Heart left ventricle (tissue), 16 donors: ENCODE results near the gene KIRREL3. TPM values are rescaled to one million over a fixed set of nuclear protein-coding genes. Genes with fewer than 3 reads are reported as not detected.

Experiments used
- ATAC-seq, 4 donors: fragments of 200-7000 bp; cut with Tn5 transposase; one replicate each; pipeline ENCODE4 v1.9.1; 2020 to 2022; ENCODE audit warnings: moderate library complexity in 4 of 4, mild to moderate bottlenecking in 3 of 4, moderate number of reproducible peaks in 1 of 4
- DNase-seq, 5 donors: peaks; one replicate each; pipeline ENCODE4 v3.0.0-alpha.2; 2020
- H3K27ac ChIP-seq, 12 donors: fragments of 200-600 bp; sonication (generic) in 4 of 12; one replicate each; pipeline versions ENCODE4 v1.5.0 to v1.8.0; 2016 to 2022; ENCODE audit warnings: mild to moderate bottlenecking in 2 of 12
- H3K27me3 ChIP-seq, 9 donors: fragments of 200-600 bp; sonication (generic) in 2 of 9; one replicate each; pipeline versions ENCODE4 v1.5.1 to v1.8.0; 2016 to 2022; ENCODE audit warnings: mild to moderate bottlenecking in 3 of 9
- H3K36me3 ChIP-seq, 9 donors: fragments of 200-600 bp; sonication (generic) in 2 of 9; one replicate each; pipeline versions ENCODE4 v1.5.0 to v1.8.0; 2018 to 2022; ENCODE audit warnings: mild to moderate bottlenecking in 2 of 9
- H3K4me1 ChIP-seq, 12 donors: fragments of 200-600 bp; sonication (generic) in 4 of 12; one replicate each; pipeline versions ENCODE4 v1.5.0 to v1.8.0; 2016 to 2022; ENCODE audit warnings: mild to moderate bottlenecking in 3 of 12
- H3K4me3 ChIP-seq, 12 donors: fragments of 200-600 bp; sonication (generic) in 4 of 12; one replicate each; pipeline versions ENCODE4 v1.5.0 to v1.8.0; 2017 to 2022; ENCODE audit warnings: mild to moderate bottlenecking in 9 of 12, moderate library complexity in 4 of 12
- H3K9me3 ChIP-seq, 12 donors: fragments of 200-600 bp; sonication (generic) in 4 of 12; one replicate each; pipeline versions ENCODE4 v1.5.0 to v1.8.0; 2016 to 2022; ENCODE audit warnings: mild to moderate bottlenecking in 1 of 12
- POLR2A ChIP-seq, 2 donors: fragments of 450-650 bp; IDR thresholded peaks; one replicate each; pipeline ENCODE4 v1.6.1; 2017; ENCODE audit warnings: antibody characterized with exemption in 2 of 2, mild to moderate bottlenecking in 2 of 2, moderate library complexity in 2 of 2
- WGBS, 4 donors: extraction: QIAGEN DNeasy Blood & Tissue Kit in 2 of 4; methylation state at CpG; one replicate each; pipeline versions ENCODE4 v1.1.5 to v1.1.7; 2013 to 2018; 5-methylcytosine and 5-hydroxymethylcytosine counted together
- intact Hi-C, 10 donors: fragments of 100-400 bp; cut with DNase I; formaldehyde crosslinking; loops; one replicate each; pipeline versions ENCODE4 v1.11.1 to v1.14.2; 2022
- polyA plus RNA-seq, 2 donors: library from polyadenylated mRNA; stranded (reverse); fragments of 200-250 nt; gene quantifications; one replicate each; pipeline ENCODE4 v1.2.3, GENCODE V29; 2013
- total RNA-seq, 9 donors: library from RNA; depleted of rRNA in 2 of 9; stranded (reverse); fragments of >200 nt in 2 of 9; fragmentation: NEBNext Ultra II Directional in 3 of 9; extraction: Animal tissue kit (Norgen Biotek cat#: 25700) in 3 of 9; gene quantifications; one replicate each; pipeline versions ENCODE4 v1.1.0 to v1.2.4, GENCODE V29; 2016 to 2023
- TF ChIP-seq, protein P1 (sequence below), 12 donors: fragments of 200-600 bp; sonication (generic) in 4 of 12; IDR thresholded peaks; one replicate each; pipeline versions ENCODE4 v1.5.0 to v1.8.0; 2018 to 2022; ENCODE audit warnings: antibody characterized with exemption in 12 of 12, mild to moderate bottlenecking in 5 of 12
- donor health status: ischemic (EF 13 %, LVEDD 7.1; RV severe dilation, severe dysfunction).
- donor health status: healthy with polysubstance abuse.
- donor health status: DM: no; HTN: yes; CAD: no.
- donor health status: DM: no; HTN: no; CAD: no.
- donor health status: ischemic (EF 25% LVEDD 6.9; RV normal size, moderate dysfunction).
- donor health status: ischemic (EF 25% LVEDD 5.7; RV mildly dilated, moderate dysfunction).
- donor health status: healthy.
- donor health status: DM: yes; HTN: yes; CAD: no.
- donor health status: ischemic (EF 35%, LVEDD 5.7; RV mildly dilated, moderate dysfunction).
- donor health status: nonischemic (EF 11% LVEDD 7.7; RV severe dilation, severe dysfunction).
- donor health status: DM: yes; HTN: yes; CAD: no.
- donor health status: PGD.
- donor health status: ischemic (EF 29% LVEDD 5.4; RV normal size, mild dysfunction).
- donor health status: nonischemic (EF 23%, LVEDD 6.1; RV moderate dilation, normal function).

Gene KIRREL3
- total and polyA plus RNA-seq, 11 donors = 0.08 to 1.3 (median 0.27) TPM

DNA sequence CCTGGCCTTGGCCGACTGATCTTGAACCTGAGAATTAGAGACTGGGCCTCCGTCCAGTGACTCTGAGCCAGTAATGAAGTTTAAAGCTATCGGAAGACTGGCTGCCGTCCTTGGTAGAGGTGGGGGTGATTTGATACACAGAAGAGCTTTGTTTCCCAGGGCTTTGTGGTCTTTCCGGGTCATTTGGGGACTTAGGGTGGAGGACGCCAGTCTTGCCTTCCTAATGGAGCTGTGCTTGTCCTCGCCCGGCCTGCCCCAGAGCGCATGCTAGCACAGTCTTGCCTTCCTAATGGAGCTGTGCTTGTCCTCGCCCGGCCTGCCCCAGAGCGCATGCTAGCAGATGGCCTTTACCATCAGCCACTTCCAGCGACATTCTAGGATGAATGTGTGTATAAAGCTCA, 579.3 kb downstream of the KIRREL3 start:
- WGBS, 4 donors = 26 to 40% (median 33%) methylated on average over 13 of the region's 13 CpGs
- Histone ChIP-seq H3K4me3 (no peak overlapping the region), H3K36me3 (no peaks in the 10 kb centered on the region), H3K9me3 (no peaks in the 10 kb centered on the region), H3K27me3 (no peaks in the 10 kb centered on the region), H3K27ac (peak overlapping the region; percentile 11 to 91 (median 64)), H3K4me1 (peaks cover 0 to 65% (median 37%) of the 10 kb centered on the region in 12 donors)
- no peak for TF ChIP-seq POLR2A (IDR thresholded peaks at IDR 0.05)
- TF ChIP-seq, protein P1, sequence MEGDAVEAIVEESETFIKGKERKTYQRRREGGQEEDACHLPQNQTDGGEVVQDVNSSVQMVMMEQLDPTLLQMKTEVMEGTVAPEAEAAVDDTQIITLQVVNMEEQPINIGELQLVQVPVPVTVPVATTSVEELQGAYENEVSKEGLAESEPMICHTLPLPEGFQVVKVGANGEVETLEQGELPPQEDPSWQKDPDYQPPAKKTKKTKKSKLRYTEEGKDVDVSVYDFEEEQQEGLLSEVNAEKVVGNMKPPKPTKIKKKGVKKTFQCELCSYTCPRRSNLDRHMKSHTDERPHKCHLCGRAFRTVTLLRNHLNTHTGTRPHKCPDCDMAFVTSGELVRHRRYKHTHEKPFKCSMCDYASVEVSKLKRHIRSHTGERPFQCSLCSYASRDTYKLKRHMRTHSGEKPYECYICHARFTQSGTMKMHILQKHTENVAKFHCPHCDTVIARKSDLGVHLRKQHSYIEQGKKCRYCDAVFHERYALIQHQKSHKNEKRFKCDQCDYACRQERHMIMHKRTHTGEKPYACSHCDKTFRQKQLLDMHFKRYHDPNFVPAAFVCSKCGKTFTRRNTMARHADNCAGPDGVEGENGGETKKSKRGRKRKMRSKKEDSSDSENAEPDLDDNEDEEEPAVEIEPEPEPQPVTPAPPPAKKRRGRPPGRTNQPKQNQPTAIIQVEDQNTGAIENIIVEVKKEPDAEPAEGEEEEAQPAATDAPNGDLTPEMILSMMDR (IDR thresholded peaks at IDR 0.05) = no peak
- ATAC-seq = peak; percentile 23 to 56 (median 44)
- DNase-seq = peak in 2 of 5 donors; percentile 67 to 69
- intact Hi-C loops = loop anchor here in 2 of 10 donors (5.0 to 10.0 kb wide), 2 partner anchors 104 to 106 kb away; no protein-coding TSS in a partner anchor

GRCh38 chr11:126420698-126421256, 579.8 kb downstream of the KIRREL3 start:
- Histone ChIP-seq H3K36me3 (no peaks in the 10 kb centered on the region), H3K27ac (peak overlapping the region; percentile 11 to 91 (median 64)), H3K4me3 (no peak overlapping the region), H3K4me1 (peaks cover 0 to 70% (median 41%) of the 10 kb centered on the region in 12 donors), H3K27me3 (no peaks in the 10 kb centered on the region), H3K9me3 (no peaks in the 10 kb centered on the region)
- TF ChIP-seq, protein P1 (IDR thresholded peaks at IDR 0.05) = no peak
- no peak for TF ChIP-seq POLR2A (IDR thresholded peaks at IDR 0.05)
- DNase-seq (no peak), ATAC-seq (no peak)
- WGBS, 4 donors = 23 to 37% (median 30%) methylated on average over 6 of the region's 6 CpGs
- intact Hi-C loops = loop anchor here in 2 of 10 donors (5.0 to 10.0 kb wide), 2 partner anchors 103 to 106 kb away; no protein-coding TSS in a partner anchor

- WGBS, 4 donors = 55 to 61% (median 58%) methylated on average over 11 of the region's 11 CpGs
- Histone ChIP-seq H3K4me3 (no peak overlapping the region), H3K4me1 (peaks cover 0 to 74% (median 47%) of the 10 kb centered on the region in 12 donors), H3K27me3 (no peaks in the 10 kb centered on the region), H3K9me3 (no peaks in the 10 kb centered on the region), H3K27ac (peak overlapping the region in 10 of 12 donors; percentile 11 to 91 (median 58)), H3K36me3 (no peaks in the 10 kb centered on the region)
- no peak for TF ChIP-seq POLR2A (IDR thresholded peaks at IDR 0.05)
- TF ChIP-seq, protein P1 (IDR thresholded peaks at IDR 0.05) = no peak
- intact Hi-C loops = loop anchor here in 7 of 10 donors (5.0 to 10.0 kb wide), 4 partner anchors 63 to 108 kb away; partner anchors contain the start of gene ST3GAL4 (in 2 of the 7)
- ATAC-seq (no peak), DNase-seq (no peak)
These were observed 580.5 kb downstream of the KIRREL3 start for GRCh38 chr11:126419801-126420697.

DNA sequence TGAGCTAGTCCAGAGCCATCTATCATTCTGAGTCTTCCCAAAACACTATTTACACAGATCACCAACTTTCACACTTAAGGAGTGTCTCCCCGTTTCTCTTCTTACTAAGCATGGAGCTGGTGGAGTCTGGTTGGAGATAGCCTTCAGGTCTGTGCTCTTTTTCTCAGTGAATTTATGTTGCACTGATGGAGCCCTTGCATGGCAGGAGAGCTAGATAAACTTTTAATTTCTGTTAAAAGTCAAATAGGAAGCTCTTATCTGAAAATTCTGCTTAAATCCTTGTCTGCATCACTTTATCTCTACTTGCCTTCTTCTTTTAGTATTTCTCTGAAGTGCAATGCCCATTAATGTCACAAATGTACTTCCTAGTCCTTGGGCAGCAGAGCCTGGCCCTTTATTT, 581.7 kb downstream of the KIRREL3 start:
- Histone ChIP-seq H3K36me3 (peaks cover 0 to 5% (median 1%) of the 10 kb centered on the region in 9 donors), H3K27ac (peak overlapping the region in 3 of 12 donors; percentile 70 to 84 (median 81)), H3K4me1 (peaks cover 3 to 79% (median 58%) of the 10 kb centered on the region in 12 donors), H3K27me3 (no peaks in the 10 kb centered on the region), H3K9me3 (no peaks in the 10 kb centered on the region), H3K4me3 (no peak overlapping the region)
- WGBS, 4 donors = 0 to 32% (median 2%) methylated on average over 1 of the region's 1 CpG
- ATAC-seq (no peak), DNase-seq (no peak)
- TF ChIP-seq, protein P1 (IDR thresholded peaks at IDR 0.05) = no peak
- no peak for TF ChIP-seq POLR2A (IDR thresholded peaks at IDR 0.05)
- intact Hi-C loops = loop anchor here in 5 of 10 donors (5.0 kb wide), 3 partner anchors 62 to 107 kb away; partner anchors contain the start of gene ST3GAL4 (in 2 of the 5)
